Measurements from ENCODE around the gene GRIN2A. TPM values are rescaled to one million over a fixed set of nuclear protein-coding genes. Genes with fewer than 3 reads are reported as not detected.

The GRIN2A gene
- total RNA-seq, 1 experiment from 2014 or later = not detected

GRCh38 chr16:9813665-9814064 lies 368.6 kb downstream of the GRIN2A start:
- H3K9me3 ChIP-seq (ENCODE audit: low read length) = no peaks in the 10 kb centered on the region
- DNase-seq = no peak
- no peaks in the 10 kb centered on the region for H3K79me2 ChIP-seq (ENCODE audit: low read length)
- H3K27ac ChIP-seq (ENCODE audit: low read length) = no peak overlapping the region
- H3K9ac ChIP-seq (ENCODE audit: low read length) = no peak overlapping the region
- no peaks in the 10 kb centered on the region for H4K20me1 ChIP-seq (ENCODE audit: insufficient read depth, low read depth, low read length)
- no peaks in the 10 kb centered on the region for H3K27me3 ChIP-seq (ENCODE audit: low read length)
- H3K9me2 ChIP-seq (replicated peaks; ENCODE audit: insufficient read depth, low read length) = no peaks in the 10 kb centered on the region
- no peak overlapping the region for H3K4me2 ChIP-seq (ENCODE audit: low read depth, low read length, poor library complexity, severe bottlenecking)
- H3K36me3 ChIP-seq (ENCODE audit: insufficient read depth, low read length) = no peaks in the 10 kb centered on the region
- H3K4me1 ChIP-seq (ENCODE audit: low read length) = no peaks in the 10 kb centered on the region
- no peak overlapping the region for H3K4me3 ChIP-seq (ENCODE audit: low read length)
- no peak overlapping the region for H2AFZ ChIP-seq (ENCODE audit: low read length)

- H3K79me2 ChIP-seq (ENCODE audit: low read length) = no peaks in the 10 kb centered on the region
- no peaks in the 10 kb centered on the region for H3K4me1 ChIP-seq (ENCODE audit: low read length)
- H2AFZ ChIP-seq (ENCODE audit: low read length) = no peak overlapping the region
- H3K4me3 ChIP-seq (ENCODE audit: low read length) = no peak overlapping the region
- no peaks in the 10 kb centered on the region for H3K9me3 ChIP-seq (ENCODE audit: low read length)
- no peak for DNase-seq
- no peaks in the 10 kb centered on the region for H3K27me3 ChIP-seq (ENCODE audit: low read length)
- no peak overlapping the region for H3K27ac ChIP-seq (ENCODE audit: low read length)
- no peak overlapping the region for H3K9ac ChIP-seq (ENCODE audit: low read length)
- H3K9me2 ChIP-seq (replicated peaks; ENCODE audit: insufficient read depth, low read length) = no peaks in the 10 kb centered on the region
- H4K20me1 ChIP-seq (ENCODE audit: insufficient read depth, low read depth, low read length) = no peaks in the 10 kb centered on the region
- no peaks in the 10 kb centered on the region for H3K36me3 ChIP-seq (ENCODE audit: insufficient read depth, low read length)
- no peak overlapping the region for H3K4me2 ChIP-seq (ENCODE audit: low read depth, low read length, poor library complexity, severe bottlenecking)
Measured at GRCh38 chr16:9808210-9808609, 374.0 kb downstream of the GRIN2A start.

- H3K79me2 ChIP-seq (ENCODE audit: low read length) = no peaks in the 10 kb centered on the region
- no peaks in the 10 kb centered on the region for H3K9me3 ChIP-seq (ENCODE audit: low read length)
- H3K27ac ChIP-seq (ENCODE audit: low read length) = no peak overlapping the region
- DNase-seq = no peak
- H3K36me3 ChIP-seq (ENCODE audit: insufficient read depth, low read length) = no peaks in the 10 kb centered on the region
- no peaks in the 10 kb centered on the region for H3K27me3 ChIP-seq (ENCODE audit: low read length)
- H3K4me2 ChIP-seq (ENCODE audit: low read depth, low read length, poor library complexity, severe bottlenecking) = no peak overlapping the region
- no peak overlapping the region for H3K9ac ChIP-seq (ENCODE audit: low read length)
- H3K4me3 ChIP-seq (ENCODE audit: low read length) = no peak overlapping the region
- H3K9me2 ChIP-seq (replicated peaks; ENCODE audit: insufficient read depth, low read length) = no peaks in the 10 kb centered on the region
- H3K4me1 ChIP-seq (ENCODE audit: low read length) = no peaks in the 10 kb centered on the region
- H4K20me1 ChIP-seq (ENCODE audit: insufficient read depth, low read depth, low read length) = no peaks in the 10 kb centered on the region
- H2AFZ ChIP-seq (ENCODE audit: low read length) = no peak overlapping the region
Measured at GRCh38 chr16:9807302-9807701, 374.9 kb downstream of the GRIN2A start.

- Histone ChIP-seq H3K4me3 (ENCODE audit: low read length) (no peak overlapping the region), H4K20me1 (ENCODE audit: insufficient read depth, low read depth, low read length) (no peaks in the 10 kb centered on the region), H3K4me1 (ENCODE audit: low read length) (no peaks in the 10 kb centered on the region), H2AFZ (ENCODE audit: low read length) (no peak overlapping the region), H3K27ac (ENCODE audit: low read length) (no peak overlapping the region), H3K9me2 (replicated peaks; ENCODE audit: insufficient read depth, low read length) (no peaks in the 10 kb centered on the region), H3K9me3 (ENCODE audit: low read length) (no peaks in the 10 kb centered on the region), H3K9ac (ENCODE audit: low read length) (no peak overlapping the region), H3K27me3 (ENCODE audit: low read length) (no peaks in the 10 kb centered on the region), H3K36me3 (ENCODE audit: insufficient read depth, low read length) (no peaks in the 10 kb centered on the region), H3K4me2 (ENCODE audit: low read depth, low read length, poor library complexity, severe bottlenecking) (no peak overlapping the region), H3K79me2 (ENCODE audit: low read length) (no peaks in the 10 kb centered on the region)
- DNase-seq = no peak
Measured at GRCh38 chr16:9805109-9805508, 377.1 kb downstream of the GRIN2A start.

GRCh38 chr16:9802160-9802559 lies 380.1 kb downstream of the GRIN2A start:
- Histone ChIP-seq H2AFZ (ENCODE audit: low read length) (no peak overlapping the region), H3K27me3 (ENCODE audit: low read length) (no peaks in the 10 kb centered on the region), H3K27ac (ENCODE audit: low read length) (no peak overlapping the region), H3K9me3 (ENCODE audit: low read length) (no peaks in the 10 kb centered on the region), H3K79me2 (ENCODE audit: low read length) (no peaks in the 10 kb centered on the region), H3K4me1 (ENCODE audit: low read length) (no peaks in the 10 kb centered on the region), H3K9ac (ENCODE audit: low read length) (no peak overlapping the region), H3K9me2 (replicated peaks; ENCODE audit: insufficient read depth, low read length) (no peaks in the 10 kb centered on the region), H4K20me1 (ENCODE audit: insufficient read depth, low read depth, low read length) (no peaks in the 10 kb centered on the region), H3K4me2 (ENCODE audit: low read depth, low read length, poor library complexity, severe bottlenecking) (no peak overlapping the region), H3K36me3 (ENCODE audit: insufficient read depth, low read length) (no peaks in the 10 kb centered on the region), H3K4me3 (ENCODE audit: low read length) (no peak overlapping the region)
- DNase-seq = no peak

- Histone ChIP-seq H3K9me3 (ENCODE audit: low read length) (no peaks in the 10 kb centered on the region), H3K9me2 (replicated peaks; ENCODE audit: insufficient read depth, low read length) (no peaks in the 10 kb centered on the region), H3K27me3 (ENCODE audit: low read length) (no peaks in the 10 kb centered on the region), H3K79me2 (ENCODE audit: low read length) (no peaks in the 10 kb centered on the region), H3K36me3 (ENCODE audit: insufficient read depth, low read length) (no peaks in the 10 kb centered on the region), H3K4me2 (ENCODE audit: low read depth, low read length, poor library complexity, severe bottlenecking) (no peak overlapping the region), H2AFZ (ENCODE audit: low read length) (no peak overlapping the region), H4K20me1 (ENCODE audit: insufficient read depth, low read depth, low read length) (no peaks in the 10 kb centered on the region), H3K27ac (ENCODE audit: low read length) (no peak overlapping the region), H3K4me1 (ENCODE audit: low read length) (no peaks in the 10 kb centered on the region), H3K9ac (ENCODE audit: low read length) (no peak overlapping the region), H3K4me3 (ENCODE audit: low read length) (no peak overlapping the region)
- DNase-seq = no peak
Measured at GRCh38 chr16:9801651-9802050, 380.6 kb downstream of the GRIN2A start.

GRCh38 chr16:9800186-9800738 lies 382.0 kb downstream of the GRIN2A start:
- DNase-seq = no peak
- Histone ChIP-seq H3K9me3 (ENCODE audit: low read length) (no peaks in the 10 kb centered on the region), H3K4me3 (ENCODE audit: low read length) (no peak overlapping the region), H3K27ac (ENCODE audit: low read length) (no peak overlapping the region), H3K79me2 (ENCODE audit: low read length) (no peaks in the 10 kb centered on the region), H3K4me2 (ENCODE audit: low read depth, low read length, poor library complexity, severe bottlenecking) (no peak overlapping the region), H3K36me3 (ENCODE audit: insufficient read depth, low read length) (no peaks in the 10 kb centered on the region), H3K27me3 (ENCODE audit: low read length) (no peaks in the 10 kb centered on the region), H3K9me2 (replicated peaks; ENCODE audit: insufficient read depth, low read length) (no peaks in the 10 kb centered on the region), H3K9ac (ENCODE audit: low read length) (no peak overlapping the region), H3K4me1 (ENCODE audit: low read length) (no peaks in the 10 kb centered on the region), H2AFZ (ENCODE audit: low read length) (no peak overlapping the region), H4K20me1 (ENCODE audit: insufficient read depth, low read depth, low read length) (no peaks in the 10 kb centered on the region)

GRCh38 chr16:9798952-9799580 lies 383.2 kb downstream of the GRIN2A start:
- no peaks in the 10 kb centered on the region for H3K4me1 ChIP-seq (ENCODE audit: low read length)
- no peak overlapping the region for H3K9ac ChIP-seq (ENCODE audit: low read length)

More at GRCh38 chr16:9798952-9799580, 383.2 kb downstream of the GRIN2A start:
- Histone ChIP-seq H3K36me3 (ENCODE audit: insufficient read depth, low read length) (no peaks in the 10 kb centered on the region), H3K27me3 (ENCODE audit: low read length) (no peaks in the 10 kb centered on the region), H3K9me3 (ENCODE audit: low read length) (no peaks in the 10 kb centered on the region), H4K20me1 (ENCODE audit: insufficient read depth, low read depth, low read length) (no peaks in the 10 kb centered on the region), H3K27ac (ENCODE audit: low read length) (no peak overlapping the region), H3K4me3 (ENCODE audit: low read length) (no peak overlapping the region), H3K9me2 (replicated peaks; ENCODE audit: insufficient read depth, low read length) (no peaks in the 10 kb centered on the region), H3K79me2 (ENCODE audit: low read length) (no peaks in the 10 kb centered on the region), H3K4me2 (ENCODE audit: low read depth, low read length, poor library complexity, severe bottlenecking) (no peak overlapping the region), H2AFZ (ENCODE audit: low read length) (no peak overlapping the region)
- DNase-seq = no peak
